GM20000 (cell line): ENCODE data around the gene TMEM212.
"Not testable (repeated sequence)": the region's sequence is repeated elsewhere in the genome, so short reads cannot be mapped to it uniquely, and the experiment has no call there.

ENCODE experiments used
- DNase-seq: peaks from one replicate; pipeline ENCODE4 v3.0.0; 2012; ENCODE audit warnings: low spot score
- CTCF ChIP-seq: IDR thresholded peaks from 2 replicates; pipeline ENCODE4 v1.5.1; 2012; ENCODE audit warnings: mild to moderate bottlenecking, control low read depth; ENCODE audit errors: extremely low read depth, missing control alignments

The TMEM212 gene

GRCh38 chr3:171850320-171850959, 7.3 kb downstream of the TMEM212 start:
- no peak for TF ChIP-seq CTCF
- no peak for DNase-seq

- TF ChIP-seq CTCF, result no peak
- DNase-seq, result no peak
Observed at GRCh38 chr3:171850960-171851659, 8.0 kb downstream of the TMEM212 start.

- DNase-seq, result no peak
- TF ChIP-seq CTCF, result no peak
Observed at GRCh38 chr3:171851660-171852058, 8.5 kb downstream of the TMEM212 start.

- no peak for DNase-seq
Observed at GRCh38 chr3:171854649-171855305, 11.6 kb downstream of the TMEM212 start.

GRCh38 chr3:171858770-171859169, 15.6 kb downstream of the TMEM212 start:
- DNase-seq, result not testable (repeated sequence)

More at GRCh38 chr3:171854649-171855305, 11.6 kb downstream of the TMEM212 start:
- TF ChIP-seq CTCF, result no peak

GRCh38 chr3:171860830-171861535, 17.8 kb downstream of the TMEM212 start:
- no peak for DNase-seq
- TF ChIP-seq CTCF, result no peak

- TF ChIP-seq CTCF, result no peak
- no peak for DNase-seq
Observed at GRCh38 chr3:171862392-171862791, 19.2 kb downstream of the TMEM212 start.
